H54 (cell line): ENCODE measurements around the gene PYGL.
A peak's percentile ranks its signal among the peaks of the same experiment; 100 is the strongest.
"Not testable (repeated sequence)": the region's sequence is repeated elsewhere in the genome, so short reads cannot be mapped to it uniquely, and the experiment has no call there.

Experiments
- DNase-seq: peaks from one replicate; pipeline ENCODE4 v3.0.0; 2011; ENCODE audit warnings: low spot score, mixed read lengths; ENCODE audit not compliant: insufficient read length
- FAIRE-seq: peaks from 3 replicates; lab custom pipeline; 2011; peaks lifted over from hg19 to GRCh38; lab: Jason Lieb, UNC
- POLR2A ChIP-seq: IDR thresholded peaks from 2 replicates; pipeline ENCODE4 v1.6.1; 2011; ENCODE audit warnings: low read depth, mild to moderate bottlenecking, low read length

PYGL gene

DNA sequence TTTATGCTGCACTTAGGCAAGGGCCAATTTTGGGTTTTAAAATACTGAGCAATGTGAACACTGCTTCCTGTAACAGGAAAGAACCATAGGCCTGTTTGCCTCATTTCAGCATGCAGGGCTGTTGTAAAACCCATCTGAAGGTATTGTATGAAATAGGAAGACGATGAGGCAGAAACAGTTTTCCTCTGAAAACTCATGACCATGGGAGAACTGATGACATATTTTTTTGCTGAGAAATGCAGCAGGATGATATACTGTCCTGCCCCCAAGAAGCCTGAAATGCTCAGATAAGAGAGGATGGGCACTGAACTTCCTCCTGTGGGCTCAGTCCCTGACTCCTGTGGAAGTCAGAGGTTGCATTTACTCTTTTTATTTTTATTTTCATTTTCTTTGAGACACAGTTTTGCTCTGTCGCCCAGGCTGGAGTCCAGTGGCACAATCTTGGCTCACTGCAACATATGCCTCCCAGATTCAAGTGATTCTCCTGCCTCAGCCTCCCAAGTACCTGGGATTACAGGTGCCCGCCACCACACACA is 17.4 kb downstream of the PYGL start:
- DNase-seq (no peak), FAIRE-seq (no peak)
- TF ChIP-seq POLR2A: no peak

DNA sequence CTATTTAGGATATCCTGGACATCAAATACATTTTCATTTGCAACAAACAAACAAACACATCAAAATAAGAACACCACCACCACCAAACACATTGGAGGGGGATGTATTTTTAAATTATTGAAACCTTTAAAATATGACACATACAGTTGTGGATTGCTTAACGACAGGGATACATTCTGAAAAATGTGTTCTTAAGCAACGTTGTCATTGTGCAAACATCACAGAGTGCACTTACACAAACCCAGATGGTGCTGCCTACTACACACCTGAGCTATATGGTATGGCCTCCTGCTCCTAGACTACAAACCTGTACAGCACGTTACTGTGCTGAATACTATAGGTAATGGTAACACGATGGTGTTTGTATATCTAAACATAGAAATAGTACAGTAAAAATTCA is 19.4 kb downstream of the PYGL start:
- FAIRE-seq: no peak
- DNase-seq: no peak
- TF ChIP-seq POLR2A: no peak

GRCh38 chr14:50924236-50924635 is 20.0 kb downstream of the PYGL start:
- no peak for DNase-seq
- no peak for TF ChIP-seq POLR2A
- FAIRE-seq: no peak

DNA sequence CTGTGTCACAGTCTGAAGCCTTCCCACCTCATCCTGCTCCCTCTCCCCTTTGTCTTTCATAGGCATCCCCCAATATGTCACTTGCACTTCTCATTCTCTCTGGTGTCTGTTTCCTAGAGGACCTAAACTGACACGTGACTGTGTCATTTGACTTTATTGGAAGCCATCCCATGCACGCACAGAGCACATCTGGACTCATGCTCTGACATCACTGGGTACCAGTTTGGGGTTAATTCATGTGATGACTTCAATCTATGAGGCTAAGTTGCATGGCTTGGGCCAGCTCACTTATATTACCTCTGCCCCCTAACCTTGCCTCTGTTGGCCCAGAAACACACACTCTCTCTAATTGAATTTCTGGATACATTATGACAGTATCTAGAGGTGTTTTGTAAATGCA is 21.5 kb downstream of the PYGL start:
- FAIRE-seq: no peak

DNA sequence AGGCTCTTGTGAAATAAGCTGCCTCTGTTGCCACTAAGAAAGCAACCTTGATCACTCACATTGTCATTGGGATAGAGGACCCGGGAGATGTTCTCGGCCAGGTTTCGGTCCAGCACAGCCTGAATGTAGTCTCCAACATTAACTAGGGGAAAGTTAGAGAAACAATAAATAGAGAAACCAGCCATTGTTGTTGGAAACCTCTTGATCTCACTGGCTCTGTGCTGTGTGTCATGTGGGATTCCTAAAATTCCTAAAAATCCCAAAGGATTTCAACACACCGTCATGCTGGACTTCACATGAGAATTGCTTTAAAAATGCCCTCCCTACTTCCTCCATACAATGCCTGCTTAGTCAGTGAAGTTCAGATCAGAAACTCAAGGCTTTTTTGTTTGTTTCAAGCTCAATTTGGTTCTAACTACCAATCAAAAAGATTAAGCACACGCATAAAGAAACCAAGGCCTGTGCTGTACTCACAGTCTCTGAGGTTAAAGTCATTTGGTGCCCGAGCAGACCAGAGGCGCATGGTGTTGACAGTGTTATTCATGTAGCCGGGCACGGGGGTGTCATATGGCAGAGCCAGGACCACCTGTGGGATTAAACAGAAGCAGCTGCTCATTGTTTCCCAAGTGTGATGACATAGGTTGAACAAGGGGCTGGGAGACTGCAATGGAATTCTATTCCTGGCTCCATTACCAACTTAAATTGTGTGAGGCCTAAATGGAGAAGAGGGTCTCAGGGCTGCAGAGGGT is 23.6 kb downstream of the PYGL start:
- no peak for FAIRE-seq
- peak; percentile 6 for DNase-seq
- no peak for TF ChIP-seq POLR2A

More for the DNA sequence above, 21.5 kb downstream of the PYGL start:
- no peak for TF ChIP-seq POLR2A
- DNase-seq: no peak

DNA sequence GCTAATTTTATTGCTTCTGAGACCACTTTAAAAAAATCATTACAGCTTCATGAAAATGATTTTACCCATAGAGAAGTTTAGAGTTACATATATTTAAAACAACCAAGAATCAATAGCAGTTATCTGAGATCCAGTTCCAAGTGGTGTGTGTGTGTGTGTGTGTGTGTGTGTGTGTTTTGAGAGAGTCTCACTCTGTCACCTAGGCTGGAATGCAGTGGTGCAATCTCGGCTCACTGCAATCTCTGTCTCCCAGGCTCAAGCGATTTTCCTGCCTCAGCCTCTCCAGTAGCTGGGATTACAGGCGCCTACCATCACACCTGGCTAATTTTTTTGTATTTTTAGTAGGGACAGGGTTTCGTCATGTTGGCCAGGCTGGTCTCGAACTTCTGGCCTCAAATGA is 24.8 kb downstream of the PYGL start:
- DNase-seq, FAIRE-seq: not testable (repeated sequence)

DNA sequence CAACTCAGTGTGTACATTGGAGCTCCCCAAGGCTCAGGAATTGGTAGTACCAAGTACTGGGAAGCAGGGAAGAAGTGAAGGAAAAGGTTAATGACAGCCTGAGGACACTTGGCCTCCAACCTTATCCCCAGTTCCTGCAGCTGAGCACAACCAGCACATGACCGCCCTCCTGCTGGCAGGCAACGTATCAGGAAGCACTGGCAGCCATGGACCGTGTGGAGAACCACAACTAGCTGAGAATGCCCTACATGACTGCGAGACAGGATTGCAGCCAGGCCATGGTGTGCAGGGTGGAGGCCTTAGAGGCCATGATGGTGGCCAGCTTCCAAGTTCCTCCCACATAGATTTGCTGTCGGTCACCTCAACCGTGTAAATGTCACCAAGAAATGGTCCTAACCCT is 26.8 kb downstream of the PYGL start:
- TF ChIP-seq POLR2A: no peak
- DNase-seq (no peak), FAIRE-seq (no peak)

DNA sequence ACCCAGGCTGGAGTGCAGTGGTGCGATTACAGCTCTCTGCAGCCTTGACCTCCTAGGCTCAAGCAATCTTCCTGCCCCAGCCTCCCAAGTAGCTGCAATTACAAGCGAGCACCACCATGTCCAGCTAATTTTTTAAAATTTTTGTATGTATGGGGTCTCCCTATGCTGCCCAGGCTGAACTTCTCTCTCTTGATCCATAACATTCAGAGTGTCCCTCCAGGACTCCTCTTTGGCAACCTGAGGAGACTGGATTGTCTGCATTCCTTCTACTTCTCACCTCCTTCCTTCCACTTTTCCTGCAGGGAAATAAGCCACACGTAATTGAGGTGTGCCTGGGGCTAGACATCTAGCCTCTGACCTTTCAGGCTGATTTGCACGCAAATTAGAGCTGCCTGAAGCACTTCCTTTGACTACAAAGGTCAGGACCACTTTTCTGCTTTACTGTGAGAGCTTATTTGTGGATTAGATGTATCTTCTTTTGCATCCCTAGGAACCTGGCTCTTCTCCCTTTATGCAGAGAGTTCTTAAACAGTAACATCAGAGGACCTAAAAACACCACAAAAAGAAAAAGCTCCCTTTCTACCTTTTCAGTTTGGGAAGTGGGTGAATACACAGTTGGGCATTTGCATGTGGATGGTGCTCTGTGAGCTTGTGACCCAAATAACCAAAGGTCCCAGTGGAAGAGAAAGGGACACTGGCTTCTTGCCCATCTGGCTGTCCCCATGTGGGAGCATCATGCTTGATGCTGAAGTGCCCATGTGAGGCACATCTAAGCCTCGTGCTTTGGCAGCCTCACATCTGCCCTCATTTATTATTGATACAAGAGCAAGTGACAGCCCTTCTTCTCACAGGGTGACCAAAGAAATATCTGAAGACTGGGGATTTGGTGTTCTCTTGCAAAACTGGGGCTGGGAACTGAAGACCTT is 33.5 kb downstream of the PYGL start:
- TF ChIP-seq POLR2A: no peak
- FAIRE-seq (no peak), DNase-seq (no peak)

DNA sequence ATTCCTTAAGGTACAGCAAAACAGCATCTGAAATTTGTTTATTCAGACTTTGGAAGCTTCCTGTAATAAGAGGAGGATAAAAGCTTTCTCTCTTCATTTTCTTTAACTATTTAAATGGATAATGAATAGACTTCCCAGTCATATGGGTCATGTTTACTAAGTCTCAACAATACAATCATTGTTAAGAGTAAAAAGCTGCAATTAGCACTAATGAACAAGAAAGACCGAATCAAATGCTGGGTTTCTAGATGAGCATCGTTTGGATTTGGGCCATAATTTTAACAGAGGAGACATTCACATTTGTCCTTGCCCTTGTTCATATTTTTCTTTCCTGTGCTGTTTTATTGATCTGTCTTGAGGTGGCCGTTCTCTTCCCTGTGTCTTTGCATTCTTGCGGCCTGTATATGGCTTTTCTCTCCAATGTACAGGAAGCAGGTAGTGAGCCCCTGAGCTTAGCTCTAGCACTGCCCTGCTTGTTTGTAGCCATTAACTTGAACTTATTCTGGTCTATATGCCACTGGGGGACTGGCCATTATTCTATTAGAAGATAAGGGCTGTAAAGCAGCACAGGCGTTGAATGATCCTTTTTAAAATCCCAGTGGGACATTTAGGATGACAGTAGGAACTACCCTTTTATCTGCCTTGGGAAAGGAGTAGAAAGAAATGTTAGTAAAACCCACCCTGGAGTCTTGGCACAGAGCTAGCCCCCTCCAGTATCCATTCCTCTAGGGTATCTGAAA is 37.8 kb downstream of the PYGL start:
- DNase-seq (no peak), FAIRE-seq (no peak)
- no peak for TF ChIP-seq POLR2A

GRCh38 chr14:50904719-50905118 is 39.6 kb downstream of the PYGL start:
- TF ChIP-seq POLR2A: no peak
- no peak for FAIRE-seq
- no peak for DNase-seq

DNA sequence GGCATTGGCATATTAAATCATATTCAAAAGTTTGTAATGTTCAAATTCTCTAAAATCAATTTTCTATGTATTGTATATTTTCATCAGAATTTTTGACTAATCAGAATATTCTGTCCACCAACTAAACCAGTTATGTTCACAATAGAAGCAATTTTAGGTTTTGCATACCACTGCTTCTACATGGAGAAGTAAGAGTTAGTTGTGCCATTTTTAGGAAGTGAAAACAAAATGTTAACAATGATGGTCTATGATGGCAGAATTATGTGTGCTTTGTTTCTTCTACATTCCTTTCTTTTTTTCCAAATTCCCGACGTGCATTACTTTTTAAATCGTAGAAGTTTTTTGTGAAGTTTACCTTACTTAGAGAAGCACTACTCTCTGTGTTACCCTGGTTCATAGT is 42.9 kb downstream of the PYGL start:
- DNase-seq (no peak), FAIRE-seq (no peak)
- TF ChIP-seq POLR2A: no peak

- TF ChIP-seq POLR2A: no peak
- DNase-seq (no peak), FAIRE-seq (no peak)
Measured at GRCh38 chr14:50897658-50898175, 46.6 kb downstream of the PYGL start.

DNA sequence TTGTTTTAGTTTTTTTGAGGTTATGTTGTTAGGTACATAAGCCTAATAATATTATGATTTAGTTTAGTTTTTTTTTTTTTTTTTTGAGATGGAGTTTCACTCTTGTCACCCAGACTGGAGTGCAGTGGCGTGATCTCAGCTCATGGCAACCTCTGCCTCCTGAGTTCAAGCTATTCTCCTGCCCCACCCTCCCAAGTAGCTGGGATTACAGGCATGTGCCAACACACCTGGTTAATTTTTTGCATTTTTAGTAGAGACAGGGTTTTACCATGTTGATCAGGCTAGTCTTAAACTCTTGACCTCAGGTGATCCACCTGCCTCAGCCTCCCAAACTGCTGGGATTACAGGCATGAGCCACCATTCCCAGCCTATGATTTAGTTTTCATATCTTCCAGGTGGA is 47.3 kb downstream of the PYGL start:
- not testable (repeated sequence) for DNase-seq, FAIRE-seq

DNA sequence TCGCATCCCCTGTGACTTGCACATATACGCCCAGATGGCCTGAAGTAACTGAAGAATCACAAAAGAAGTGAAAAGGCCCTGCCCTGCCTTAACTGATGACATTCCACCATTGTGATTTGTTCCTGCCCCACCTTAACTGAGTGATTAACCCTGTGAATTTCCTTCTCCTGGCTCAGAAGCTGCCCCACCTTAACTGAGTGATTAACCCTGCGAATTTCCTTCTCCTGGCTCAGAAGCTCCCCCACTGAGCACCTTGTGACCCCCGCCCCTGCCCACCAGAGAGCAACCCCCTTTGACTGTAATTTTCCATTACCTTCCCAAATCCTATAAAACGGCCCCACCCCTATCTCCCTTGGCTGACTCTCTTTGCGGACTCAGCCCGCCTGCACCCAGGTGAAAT is 47.9 kb downstream of the PYGL start:
- FAIRE-seq: not testable (repeated sequence)

More for the DNA sequence above, 47.9 kb downstream of the PYGL start:
- not testable (repeated sequence) for DNase-seq
